ENCODE measurements around the gene ENHO.

ENHO gene

GRCh38 chr9:34555936-34556525 is 33.2 kb upstream of the ENHO start:
- in situ Hi-C loops (cut with MboI; ENCODE audit: low sequenced_read_pairs) = no loop called here

GRCh38 chr9:34555500-34555899 is 32.7 kb upstream of the ENHO start:
- in situ Hi-C loops (cut with MboI; ENCODE audit: low sequenced_read_pairs) = no loop called here

- in situ Hi-C loops (cut with MboI; ENCODE audit: low sequenced_read_pairs) = no loop called here
Measured at GRCh38 chr9:34555002-34555348, 32.2 kb upstream of the ENHO start.

GRCh38 chr9:34554211-34555001 is 31.6 kb upstream of the ENHO start:
- in situ Hi-C loops (cut with MboI; ENCODE audit: low sequenced_read_pairs) = no loop called here

GRCh38 chr9:34553511-34554021 is 30.8 kb upstream of the ENHO start:
- in situ Hi-C loops (cut with MboI; ENCODE audit: low sequenced_read_pairs) = no loop called here

GRCh38 chr9:34552986-34553385 is 30.2 kb upstream of the ENHO start:
- in situ Hi-C loops (cut with MboI; ENCODE audit: low sequenced_read_pairs) = no loop called here

GRCh38 chr9:34552606-34552981 is 29.8 kb upstream of the ENHO start:
- in situ Hi-C loops (cut with MboI; ENCODE audit: low sequenced_read_pairs) = no loop called here

GRCh38 chr9:34551751-34552605 is 29.2 kb upstream of the ENHO start:
- in situ Hi-C loops (cut with MboI; ENCODE audit: low sequenced_read_pairs) = no loop called here

- in situ Hi-C loops (cut with MboI; ENCODE audit: low sequenced_read_pairs) = no loop called here
Measured at GRCh38 chr9:34550681-34551270, 28.0 kb upstream of the ENHO start.

- in situ Hi-C loops (cut with MboI; ENCODE audit: low sequenced_read_pairs) = no loop called here
Measured at GRCh38 chr9:34550016-34550680, 27.4 kb upstream of the ENHO start.

- in situ Hi-C loops (cut with MboI; ENCODE audit: low sequenced_read_pairs) = no loop called here
Measured at GRCh38 chr9:34549407-34549732, 26.6 kb upstream of the ENHO start.

GRCh38 chr9:34547960-34548611 is 25.3 kb upstream of the ENHO start:
- in situ Hi-C loops (cut with MboI; ENCODE audit: low sequenced_read_pairs) = no loop called here

GRCh38 chr9:34546834-34547827 is 24.3 kb upstream of the ENHO start:
- in situ Hi-C loops (cut with MboI; ENCODE audit: low sequenced_read_pairs) = no loop called here

- in situ Hi-C loops (cut with MboI; ENCODE audit: low sequenced_read_pairs) = no loop called here
Measured at GRCh38 chr9:34546102-34546833, 23.5 kb upstream of the ENHO start.

GRCh38 chr9:34545497-34545896 is 22.7 kb upstream of the ENHO start:
- in situ Hi-C loops (cut with MboI; ENCODE audit: low sequenced_read_pairs) = no loop called here

GRCh38 chr9:34544035-34544434 is 21.2 kb upstream of the ENHO start:
- in situ Hi-C loops (cut with MboI; ENCODE audit: low sequenced_read_pairs) = no loop called here

GRCh38 chr9:34541540-34541939 is 18.8 kb upstream of the ENHO start:
- in situ Hi-C loops (cut with MboI; ENCODE audit: low sequenced_read_pairs) = no loop called here

GRCh38 chr9:34540827-34541226 is 18.0 kb upstream of the ENHO start:
- in situ Hi-C loops (cut with MboI; ENCODE audit: low sequenced_read_pairs) = no loop called here

GRCh38 chr9:34536685-34537084 is 13.9 kb upstream of the ENHO start:
- in situ Hi-C loops (cut with MboI; ENCODE audit: low sequenced_read_pairs) = no loop called here
